ENCODE data around the gene SLIT1.
A peak's percentile ranks its signal among the peaks of the same experiment; 100 is the strongest.

SLIT1 gene

GRCh38 chr10:96999337-96999736 is 186.4 kb downstream of the SLIT1 start:
- no peak overlapping the region for H3K27ac ChIP-seq (ENCODE audit: low read length)
- H3K27me3 ChIP-seq (ENCODE audit: insufficient read depth, low read length), result no peaks in the 10 kb centered on the region
- no peaks in the 10 kb centered on the region for H3K36me3 ChIP-seq (ENCODE audit: insufficient read depth, low read depth, low read length)
- H3K4me3 ChIP-seq (ENCODE audit: low read length), result no peak overlapping the region
- H3K4me1 ChIP-seq (ENCODE audit: insufficient read depth, low read length), result no peaks in the 10 kb centered on the region
- no peaks in the 10 kb centered on the region for H3K9me3 ChIP-seq (ENCODE audit: insufficient read depth, low read depth, low read length)
- H3K9ac ChIP-seq (ENCODE audit: low read depth, low read length), result no peak overlapping the region

GRCh38 chr10:96998329-96998888 is 187.3 kb downstream of the SLIT1 start:
- Histone ChIP-seq H3K27ac (ENCODE audit: low read length) (no peak overlapping the region), H3K36me3 (ENCODE audit: insufficient read depth, low read depth, low read length) (no peaks in the 10 kb centered on the region), H3K27me3 (ENCODE audit: insufficient read depth, low read length) (no peaks in the 10 kb centered on the region), H3K4me1 (ENCODE audit: insufficient read depth, low read length) (no peaks in the 10 kb centered on the region), H3K9ac (ENCODE audit: low read depth, low read length) (no peak overlapping the region), H3K4me3 (ENCODE audit: low read length) (no peak overlapping the region), H3K9me3 (ENCODE audit: insufficient read depth, low read depth, low read length) (no peaks in the 10 kb centered on the region)

DNA sequence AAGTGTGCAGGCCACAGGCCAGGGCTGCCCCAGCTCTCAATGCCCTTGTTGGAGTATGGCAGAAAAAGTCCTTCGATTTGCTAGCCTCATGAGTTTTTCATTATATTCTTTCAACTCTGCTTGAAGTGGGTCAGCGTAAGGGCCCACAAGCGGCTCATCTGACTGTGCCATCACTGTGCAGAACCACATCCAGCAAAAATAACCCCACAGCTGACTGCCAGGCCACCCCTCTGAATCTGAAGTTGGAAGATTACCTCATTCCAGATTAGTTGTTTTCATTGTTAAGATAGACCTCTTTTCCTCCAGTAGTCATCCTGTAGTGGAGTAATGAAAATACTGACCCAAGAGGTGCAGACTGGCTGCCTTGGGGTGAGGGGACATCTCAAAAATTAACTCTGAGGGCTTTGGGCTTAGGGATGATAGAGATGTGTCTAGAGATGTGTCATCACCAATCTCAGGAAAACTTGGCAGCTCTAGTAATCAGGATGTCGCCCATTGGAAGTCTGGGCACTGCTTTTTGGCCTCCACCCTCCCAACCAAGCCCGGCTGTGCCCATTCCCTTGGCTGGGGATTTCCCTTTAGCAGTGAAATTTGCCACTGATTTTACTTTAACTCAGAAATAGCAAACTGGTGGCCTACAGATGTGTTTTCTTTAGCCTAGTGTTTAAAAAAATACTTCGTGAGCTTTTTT is 189.3 kb downstream of the SLIT1 start:
- H3K4me3 ChIP-seq (ENCODE audit: low read length), result no peak overlapping the region
- H3K9me3 ChIP-seq (ENCODE audit: insufficient read depth, low read depth, low read length), result no peaks in the 10 kb centered on the region
- H3K27ac ChIP-seq (ENCODE audit: low read length), result no peak overlapping the region
- no peak overlapping the region for H3K9ac ChIP-seq (ENCODE audit: low read depth, low read length)
- no peaks in the 10 kb centered on the region for H3K27me3 ChIP-seq (ENCODE audit: insufficient read depth, low read length)
- H3K36me3 ChIP-seq (ENCODE audit: insufficient read depth, low read depth, low read length), result no peaks in the 10 kb centered on the region
- H3K4me1 ChIP-seq (ENCODE audit: insufficient read depth, low read length), result no peaks in the 10 kb centered on the region; the same call in 1 of the 2 replicates

- H3K9ac ChIP-seq (ENCODE audit: low read depth, low read length), result no peak overlapping the region
- H3K27ac ChIP-seq (ENCODE audit: low read length), result no peak overlapping the region
- H3K4me1 ChIP-seq (ENCODE audit: insufficient read depth, low read length), result no peaks in the 10 kb centered on the region; the same call in 1 of the 2 replicates
- no peaks in the 10 kb centered on the region for H3K9me3 ChIP-seq (ENCODE audit: insufficient read depth, low read depth, low read length)
- no peaks in the 10 kb centered on the region for H3K27me3 ChIP-seq (ENCODE audit: insufficient read depth, low read length)
- no peaks in the 10 kb centered on the region for H3K36me3 ChIP-seq (ENCODE audit: insufficient read depth, low read depth, low read length)
- no peak overlapping the region for H3K4me3 ChIP-seq (ENCODE audit: low read length)
Observed at GRCh38 chr10:96995851-96996250, 189.9 kb downstream of the SLIT1 start.

- H3K36me3 ChIP-seq (ENCODE audit: insufficient read depth, low read depth, low read length), result no peaks in the 10 kb centered on the region
- no peaks in the 10 kb centered on the region for H3K9me3 ChIP-seq (ENCODE audit: insufficient read depth, low read depth, low read length)
- H3K4me1 ChIP-seq (ENCODE audit: insufficient read depth, low read length), result no peaks in the 10 kb centered on the region; the same call in 1 of the 2 replicates
- no peak overlapping the region for H3K27ac ChIP-seq (ENCODE audit: low read length)
- no peak overlapping the region for H3K9ac ChIP-seq (ENCODE audit: low read depth, low read length)
- H3K27me3 ChIP-seq (ENCODE audit: insufficient read depth, low read length), result no peaks in the 10 kb centered on the region
- no peak overlapping the region for H3K4me3 ChIP-seq (ENCODE audit: low read length)
Observed at GRCh38 chr10:96992721-96993120, 193.0 kb downstream of the SLIT1 start.

GRCh38 chr10:96991313-96991841 is 194.4 kb downstream of the SLIT1 start:
- Histone ChIP-seq H3K9me3 (ENCODE audit: insufficient read depth, low read depth, low read length) (no peaks in the 10 kb centered on the region), H3K36me3 (ENCODE audit: insufficient read depth, low read depth, low read length) (no peaks in the 10 kb centered on the region), H3K9ac (ENCODE audit: low read depth, low read length) (no peak overlapping the region), H3K4me1 (ENCODE audit: insufficient read depth, low read length) (no peaks in the 10 kb centered on the region; the same call in 1 of the 2 replicates), H3K27ac (ENCODE audit: low read length) (no peak overlapping the region), H3K4me3 (ENCODE audit: low read length) (no peak overlapping the region), H3K27me3 (ENCODE audit: insufficient read depth, low read length) (no peaks in the 10 kb centered on the region)

DNA sequence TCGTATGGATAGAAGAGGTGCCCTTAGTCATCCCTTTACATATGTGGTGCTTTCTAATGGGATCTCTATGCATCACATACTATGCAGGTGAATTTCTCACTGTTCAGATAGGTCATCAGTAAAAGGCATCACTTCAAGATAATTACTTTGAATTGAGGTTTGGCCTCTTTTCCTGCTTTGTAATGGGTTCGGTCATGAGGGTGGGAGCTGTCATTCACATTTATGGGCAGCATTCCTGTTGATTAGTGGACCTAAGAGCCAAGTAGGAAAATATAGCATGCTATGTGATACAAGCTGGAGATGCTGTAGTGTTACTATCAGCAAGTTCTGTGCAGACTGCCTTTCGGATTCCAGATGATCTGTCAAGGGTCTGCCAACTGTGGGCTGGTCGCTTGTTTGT is 197.3 kb downstream of the SLIT1 start:
- Histone ChIP-seq H3K9me3 (ENCODE audit: insufficient read depth, low read depth, low read length) (no peaks in the 10 kb centered on the region), H3K36me3 (ENCODE audit: insufficient read depth, low read depth, low read length) (no peaks in the 10 kb centered on the region), H3K27me3 (ENCODE audit: insufficient read depth, low read length) (no peaks in the 10 kb centered on the region), H3K27ac (ENCODE audit: low read length) (no peak overlapping the region), H3K4me3 (ENCODE audit: low read length) (no peak overlapping the region), H3K9ac (ENCODE audit: low read depth, low read length) (no peak overlapping the region), H3K4me1 (ENCODE audit: insufficient read depth, low read length) (peaks cover 18% of the 10 kb centered on the region; the same call in 1 of the 2 replicates)

GRCh38 chr10:96987842-96988175 is 197.9 kb downstream of the SLIT1 start:
- Histone ChIP-seq H3K36me3 (ENCODE audit: insufficient read depth, low read depth, low read length) (peaks cover 1% of the 10 kb centered on the region; the same call in 1 of the 2 replicates), H3K9me3 (ENCODE audit: insufficient read depth, low read depth, low read length) (no peaks in the 10 kb centered on the region), H3K27ac (ENCODE audit: low read length) (no peak overlapping the region), H3K4me1 (ENCODE audit: insufficient read depth, low read length) (peaks cover 18% of the 10 kb centered on the region; the same call in 1 of the 2 replicates), H3K27me3 (ENCODE audit: insufficient read depth, low read length) (no peaks in the 10 kb centered on the region), H3K9ac (ENCODE audit: low read depth, low read length) (no peak overlapping the region), H3K4me3 (ENCODE audit: low read length) (no peak overlapping the region)

DNA sequence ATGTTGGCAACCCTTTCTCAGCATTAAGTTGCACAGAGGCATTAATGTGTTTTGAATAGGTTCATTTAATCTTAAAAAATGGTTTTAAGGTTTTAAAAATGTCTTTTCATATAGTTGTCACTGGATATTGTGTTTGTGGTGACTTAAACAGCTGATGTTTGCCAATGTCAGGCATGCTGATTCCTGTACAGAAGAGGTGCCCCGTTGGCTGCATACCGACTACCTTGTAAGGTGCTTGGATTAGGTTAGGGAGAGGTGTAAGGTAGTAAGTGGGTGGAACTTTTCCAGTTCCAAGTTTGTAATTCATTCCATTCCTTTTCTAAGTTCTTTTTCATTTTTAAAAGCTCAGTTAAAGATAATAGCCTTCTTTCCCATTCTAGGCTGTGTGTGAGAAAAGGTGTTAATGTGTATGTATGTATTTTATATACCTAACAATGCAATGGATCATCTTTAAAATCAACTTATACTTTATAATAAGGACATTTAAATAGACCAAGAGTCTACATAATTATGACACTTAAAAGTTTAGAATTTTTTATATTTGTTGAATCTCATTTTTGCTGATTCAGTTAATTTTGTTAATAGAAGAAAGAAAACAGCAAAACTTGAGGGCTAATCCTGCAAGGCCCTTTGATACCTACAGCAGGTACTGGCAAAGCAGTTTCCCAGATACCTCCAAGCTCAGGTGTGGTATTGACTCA is 198.5 kb downstream of the SLIT1 start:
- Histone ChIP-seq H3K9me3 (ENCODE audit: insufficient read depth, low read depth, low read length) (no peaks in the 10 kb centered on the region), H3K4me1 (ENCODE audit: insufficient read depth, low read length) (peaks cover 18% of the 10 kb centered on the region; the same call in 1 of the 2 replicates), H3K9ac (ENCODE audit: low read depth, low read length) (no peak overlapping the region), H3K36me3 (ENCODE audit: insufficient read depth, low read depth, low read length) (peaks cover 6% of the 10 kb centered on the region; the same call in 1 of the 2 replicates), H3K27me3 (ENCODE audit: insufficient read depth, low read length) (no peaks in the 10 kb centered on the region), H3K27ac (ENCODE audit: low read length) (no peak overlapping the region), H3K4me3 (ENCODE audit: low read length) (no peak overlapping the region)

- H3K36me3 ChIP-seq (ENCODE audit: insufficient read depth, low read depth, low read length), result peaks cover 16% of the 10 kb centered on the region
- H3K9me3 ChIP-seq (ENCODE audit: insufficient read depth, low read depth, low read length), result no peaks in the 10 kb centered on the region
- no peak overlapping the region for H3K27ac ChIP-seq (ENCODE audit: low read length)
- peaks cover 18% of the 10 kb centered on the region; the same call in 1 of the 2 replicates for H3K4me1 ChIP-seq (ENCODE audit: insufficient read depth, low read length)
- no peaks in the 10 kb centered on the region for H3K27me3 ChIP-seq (ENCODE audit: insufficient read depth, low read length)
- no peak overlapping the region for H3K9ac ChIP-seq (ENCODE audit: low read depth, low read length)
- no peak overlapping the region for H3K4me3 ChIP-seq (ENCODE audit: low read length)
Observed at GRCh38 chr10:96986200-96986856, 199.4 kb downstream of the SLIT1 start.

GRCh38 chr10:96984541-96985131 is 201.1 kb downstream of the SLIT1 start:
- H3K4me1 ChIP-seq (ENCODE audit: insufficient read depth, low read length), result peaks cover 18% of the 10 kb centered on the region; the same call in 1 of the 2 replicates
- peaks cover 23% of the 10 kb centered on the region for H3K36me3 ChIP-seq (ENCODE audit: insufficient read depth, low read depth, low read length)
- H3K9ac ChIP-seq (ENCODE audit: low read depth, low read length), result peak overlapping the region; percentile 49; the same call in 1 of the 2 replicates
- no peaks in the 10 kb centered on the region for H3K27me3 ChIP-seq (ENCODE audit: insufficient read depth, low read length)
- H3K4me3 ChIP-seq (ENCODE audit: low read length), result peak overlapping the region; percentile 22; the same call in 1 of the 2 replicates
- peak overlapping the region; percentile 39 for H3K27ac ChIP-seq (ENCODE audit: low read length)
- no peaks in the 10 kb centered on the region for H3K9me3 ChIP-seq (ENCODE audit: insufficient read depth, low read depth, low read length)
